ENCODE measurements around the gene ETS1. TPM values are rescaled to one million over a fixed set of nuclear protein-coding genes. Genes with fewer than 3 reads are reported as not detected.

Gene ETS1
- total and polyA plus RNA-seq, 11 donors: 18.4 to 101 (median 45.3) TPM

DNA sequence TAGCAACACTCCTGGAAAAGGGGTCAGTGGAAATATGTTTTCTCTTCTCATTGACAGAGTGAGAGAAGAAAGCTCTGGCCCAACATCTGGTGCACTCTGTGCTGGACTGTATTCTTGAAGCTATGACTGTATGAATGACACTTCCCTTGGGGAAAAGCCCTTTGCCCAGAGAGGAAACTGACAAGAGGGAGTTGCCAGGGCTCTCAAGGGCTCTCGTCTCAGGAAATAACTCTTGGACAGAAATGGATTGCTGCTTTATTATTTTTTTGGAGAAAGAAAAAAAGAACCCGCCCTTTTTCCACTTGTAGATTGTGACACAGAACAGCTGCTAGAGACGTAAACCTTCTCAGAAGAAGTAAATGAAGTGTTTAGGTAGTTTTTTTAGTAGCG, 11.4 kb downstream of the ETS1 start:
- intact Hi-C loops (cut with DNase I): no loop called here
- Histone ChIP-seq H3K4me3 (no peak overlapping the region), H3K27me3 (no peaks in the 10 kb centered on the region), H3K27ac (peak overlapping the region in 11 of 12 donors; percentile 35 to 74 (median 67)), H3K9me3 (peaks cover 0 to 10% (median 0%) of the 10 kb centered on the region in 12 donors), H3K36me3 (no peaks in the 10 kb centered on the region), H3K4me1 (peaks cover 0 to 62% (median 38%) of the 10 kb centered on the region in 12 donors)
- 28 to 34% (median 31%) methylated on average over 4 of the region's 4 CpGs for WGBS, 4 donors
- TF ChIP-seq POLR2A (IDR thresholded peaks at IDR 0.05): peak in 1 of 2 donors; percentile 38
- TF ChIP-seq CTCF (IDR thresholded peaks at IDR 0.05): no peak
- DNase-seq (peak in 4 of 5 donors; percentile 62 to 78 (median 68)), ATAC-seq (peak; percentile 87 to 96 (median 91))

DNA sequence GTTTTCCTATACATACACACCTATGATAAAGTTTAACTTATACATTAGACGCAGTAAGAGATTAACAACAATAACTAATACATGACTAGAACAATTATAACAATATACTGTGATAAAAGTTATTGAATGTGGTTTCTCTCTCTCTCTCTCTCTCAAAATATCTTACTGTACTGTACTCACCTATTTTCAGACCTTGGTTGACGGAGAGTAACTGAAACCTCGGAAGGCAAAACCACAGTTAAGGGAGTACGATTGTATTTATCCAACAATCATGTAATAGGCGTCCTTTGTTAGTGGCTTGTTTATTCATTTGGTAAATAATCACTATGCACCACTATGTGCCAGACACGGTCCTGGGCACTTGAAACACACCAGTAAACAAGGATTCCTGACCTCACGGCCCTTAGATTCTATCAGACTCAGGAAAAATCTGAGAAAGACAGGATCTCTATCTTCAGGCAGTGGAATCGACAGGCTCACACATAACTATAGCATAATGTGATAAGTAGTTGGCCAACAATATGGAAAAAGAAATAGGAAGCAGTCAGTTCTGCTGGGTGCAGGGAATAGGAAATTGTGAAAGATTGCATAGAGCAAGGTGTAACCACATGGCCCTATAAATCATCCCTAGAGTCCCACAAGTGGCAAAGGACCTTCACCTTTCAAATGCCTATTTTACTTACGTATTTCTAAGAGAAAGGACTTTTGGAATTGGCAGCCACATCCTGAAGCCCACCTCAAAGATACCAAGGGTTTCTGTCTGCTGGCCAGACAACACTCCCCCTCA, 12.0 kb downstream of the ETS1 start:
- Histone ChIP-seq H3K4me1 (peaks cover 0 to 62% (median 35%) of the 10 kb centered on the region in 12 donors), H3K27me3 (no peaks in the 10 kb centered on the region), H3K9me3 (peaks cover 0 to 10% (median 0%) of the 10 kb centered on the region in 12 donors), H3K4me3 (no peak overlapping the region), H3K27ac (peak overlapping the region in 11 of 12 donors; percentile 34 to 74 (median 67)), H3K36me3 (no peaks in the 10 kb centered on the region)
- WGBS, 4 donors: 56 to 71% (median 60%) methylated on average over 9 of the region's 9 CpGs
- ATAC-seq: peak in 1 of 4 donors; percentile 8
- no peak for TF ChIP-seq POLR2A (IDR thresholded peaks at IDR 0.05)
- TF ChIP-seq CTCF (IDR thresholded peaks at IDR 0.05): no peak
- DNase-seq: no peak
- intact Hi-C loops (cut with DNase I): no loop called here

GRCh38 chr11:128574576-128575011, 12.8 kb downstream of the ETS1 start:
- Histone ChIP-seq H3K36me3 (no peaks in the 10 kb centered on the region), H3K27me3 (no peaks in the 10 kb centered on the region), H3K27ac (peak overlapping the region in 4 of 12 donors; percentile 29 to 72 (median 62)), H3K4me1 (peaks cover 0 to 62% (median 32%) of the 10 kb centered on the region in 12 donors), H3K9me3 (peaks cover 0 to 10% (median 0%) of the 10 kb centered on the region in 12 donors), H3K4me3 (no peak overlapping the region)
- TF ChIP-seq POLR2A (IDR thresholded peaks at IDR 0.05): no peak
- TF ChIP-seq CTCF (IDR thresholded peaks at IDR 0.05): no peak
- ATAC-seq: no peak
- intact Hi-C loops (cut with DNase I): no loop called here
- 84 to 91% (median 88%) methylated on average over 2 of the region's 2 CpGs for WGBS, 4 donors
- no peak for DNase-seq

DNA sequence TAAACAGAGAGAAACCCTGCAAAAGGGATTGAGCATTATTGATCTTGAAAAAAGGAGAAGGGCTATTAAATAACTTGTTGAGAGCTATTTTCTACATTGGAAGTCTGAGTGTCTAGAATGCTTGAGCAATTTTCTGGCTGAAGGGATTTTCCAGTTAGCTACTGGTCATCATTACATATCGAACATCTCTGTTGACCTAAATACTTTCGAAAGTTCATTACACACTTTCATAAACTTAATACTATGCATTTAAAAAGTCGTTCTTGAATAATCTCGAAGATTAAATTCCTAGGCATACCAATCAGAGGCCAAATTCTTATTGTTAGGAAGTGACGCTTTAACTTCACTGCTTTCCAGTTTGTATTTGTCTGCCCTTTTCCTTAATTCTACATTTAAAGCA, 13.7 kb downstream of the ETS1 start:
- 74 to 83% (median 79%) methylated on average over 5 of the region's 5 CpGs for WGBS, 4 donors
- Histone ChIP-seq H3K4me3 (no peak overlapping the region), H3K9me3 (peaks cover 0 to 10% (median 0%) of the 10 kb centered on the region in 12 donors), H3K36me3 (no peaks in the 10 kb centered on the region), H3K27ac (no peak overlapping the region), H3K27me3 (no peaks in the 10 kb centered on the region), H3K4me1 (peaks cover 0 to 62% (median 37%) of the 10 kb centered on the region in 12 donors)
- intact Hi-C loops (cut with DNase I): no loop called here
- ATAC-seq (no peak), DNase-seq (no peak)
- TF ChIP-seq POLR2A (IDR thresholded peaks at IDR 0.05): no peak
- TF ChIP-seq CTCF (IDR thresholded peaks at IDR 0.05): no peak

Data from heart left ventricle (tissue), 16 donors.